Activated T-helper 2 cell treated with anti-CD3 and anti-CD28 coated beads, Interferon-gamma antibody, Interleukin-2, Interleukin-4, amounts not matched to agents 10 μg/mL and 5 μg/mL and 100 μg/mL, durations not matched to agents 14 hours and 24 hours and 36 hours (primary cell): ENCODE measurements around the gene GSE1. TPM values are rescaled to one million over a fixed set of nuclear protein-coding genes. Genes with fewer than 3 reads are reported as not detected.

ENCODE experiments used
- DNase-seq: peaks from one replicate; pipeline ENCODE4 v3.0.0; 2021; ENCODE audit warnings: low spot score
- H3K27ac Mint-ChIP-seq: one replicate; pipeline ENCODE4 v1.8.0; 2021; ENCODE audit warnings: mixed read lengths
- H3K27me3 Mint-ChIP-seq: one replicate; pipeline ENCODE4 v1.8.0; 2021; ENCODE audit warnings: low read depth, mixed read lengths
- H3K36me3 Mint-ChIP-seq: one replicate; pipeline ENCODE4 v1.8.0; 2021; ENCODE audit warnings: low read depth, mixed read lengths
- H3K4me1 Mint-ChIP-seq: one replicate; pipeline ENCODE4 v1.8.0; 2021; ENCODE audit warnings: low read depth, mixed read lengths
- H3K4me3 Mint-ChIP-seq: one replicate; pipeline ENCODE4 v1.8.0; 2021; ENCODE audit warnings: low read depth, mild to moderate bottlenecking, moderate library complexity, mixed read lengths
- H3K9me3 Mint-ChIP-seq: one replicate; pipeline ENCODE4 v1.8.0; 2021; ENCODE audit warnings: mixed read lengths
- intact Hi-C: fragments of 100-400 bp; cut with micrococcal nuclease; formaldehyde crosslinking; loops from one replicate; pipeline ENCODE4 v1.15.1; 2023
- total RNA-seq: library from RNA; stranded (reverse); gene quantifications from 2 replicates; pipeline ENCODE4 v1.2.3, GENCODE V29; 2022

GSE1 gene
- total RNA-seq, 1 donor from 2014 or later = 37.2 TPM

GRCh38 chr16:85615852-85616606 is 2.9 kb downstream of the GSE1 start:
- intact Hi-C loops = no loop called here
- no peaks in the 10 kb centered on the region for H3K9me3 Mint-ChIP-seq
- H3K4me1 Mint-ChIP-seq = peaks cover 19% of the 10 kb centered on the region
- H3K27ac Mint-ChIP-seq = peak overlapping the region; percentile 17
- H3K27me3 Mint-ChIP-seq = no peaks in the 10 kb centered on the region
- peaks cover 8% of the 10 kb centered on the region for H3K36me3 Mint-ChIP-seq
- H3K4me3 Mint-ChIP-seq = peak overlapping the region; percentile 64
- DNase-seq = peak; percentile 72

GRCh38 chr16:85616607-85617321 is 3.6 kb downstream of the GSE1 start:
- intact Hi-C loops = no loop called here
- peaks cover 11% of the 10 kb centered on the region for H3K36me3 Mint-ChIP-seq
- H3K9me3 Mint-ChIP-seq = no peaks in the 10 kb centered on the region
- H3K4me1 Mint-ChIP-seq = peaks cover 19% of the 10 kb centered on the region
- H3K27me3 Mint-ChIP-seq = no peaks in the 10 kb centered on the region
- peak overlapping the region; percentile 19 for H3K4me3 Mint-ChIP-seq
- H3K27ac Mint-ChIP-seq = no peak overlapping the region
- no peak for DNase-seq

- intact Hi-C loops = no loop called here
- no peak overlapping the region for H3K27ac Mint-ChIP-seq
- H3K9me3 Mint-ChIP-seq = no peaks in the 10 kb centered on the region
- H3K36me3 Mint-ChIP-seq = peaks cover 11% of the 10 kb centered on the region
- peaks cover 19% of the 10 kb centered on the region for H3K4me1 Mint-ChIP-seq
- DNase-seq = no peak
- no peak overlapping the region for H3K4me3 Mint-ChIP-seq
- no peaks in the 10 kb centered on the region for H3K27me3 Mint-ChIP-seq
Observed at GRCh38 chr16:85617948-85618347, 4.8 kb downstream of the GSE1 start.

GRCh38 chr16:85618521-85618920 is 5.4 kb downstream of the GSE1 start:
- intact Hi-C loops = no loop called here
- Mint-ChIP-seq H3K4me3 (no peak overlapping the region), H3K27me3 (no peaks in the 10 kb centered on the region), H3K36me3 (peaks cover 11% of the 10 kb centered on the region), H3K9me3 (no peaks in the 10 kb centered on the region), H3K4me1 (peaks cover 19% of the 10 kb centered on the region), H3K27ac (no peak overlapping the region)
- no peak for DNase-seq

- Mint-ChIP-seq H3K27ac (no peak overlapping the region), H3K9me3 (no peaks in the 10 kb centered on the region), H3K4me1 (peaks cover 19% of the 10 kb centered on the region), H3K36me3 (peaks cover 11% of the 10 kb centered on the region), H3K27me3 (no peaks in the 10 kb centered on the region), H3K4me3 (no peak overlapping the region)
- DNase-seq = no peak
- intact Hi-C loops = no loop called here
Observed at GRCh38 chr16:85619101-85619891, 6.2 kb downstream of the GSE1 start.

GRCh38 chr16:85620374-85620773 is 7.3 kb downstream of the GSE1 start:
- Mint-ChIP-seq H3K4me1 (peaks cover 18% of the 10 kb centered on the region), H3K27ac (no peak overlapping the region), H3K4me3 (no peak overlapping the region), H3K27me3 (no peaks in the 10 kb centered on the region), H3K9me3 (no peaks in the 10 kb centered on the region), H3K36me3 (peaks cover 11% of the 10 kb centered on the region)
- intact Hi-C loops = no loop called here
- no peak for DNase-seq

- no peak for DNase-seq
- Mint-ChIP-seq H3K4me3 (no peak overlapping the region), H3K9me3 (no peaks in the 10 kb centered on the region), H3K27me3 (no peaks in the 10 kb centered on the region), H3K4me1 (peaks cover 12% of the 10 kb centered on the region), H3K36me3 (peaks cover 8% of the 10 kb centered on the region), H3K27ac (no peak overlapping the region)
- intact Hi-C loops = no loop called here
Observed at GRCh38 chr16:85621698-85622428, 8.7 kb downstream of the GSE1 start.

- H3K27ac Mint-ChIP-seq = no peak overlapping the region
- no peak for DNase-seq
- peaks cover 9% of the 10 kb centered on the region for H3K4me1 Mint-ChIP-seq
- H3K27me3 Mint-ChIP-seq = no peaks in the 10 kb centered on the region
- H3K9me3 Mint-ChIP-seq = no peaks in the 10 kb centered on the region
- intact Hi-C loops = no loop called here
- no peak overlapping the region for H3K4me3 Mint-ChIP-seq
- H3K36me3 Mint-ChIP-seq = peaks cover 14% of the 10 kb centered on the region
Observed at GRCh38 chr16:85622683-85623082, 9.6 kb downstream of the GSE1 start.

- Mint-ChIP-seq H3K27ac (no peak overlapping the region), H3K27me3 (no peaks in the 10 kb centered on the region), H3K36me3 (peaks cover 14% of the 10 kb centered on the region), H3K9me3 (no peaks in the 10 kb centered on the region), H3K4me3 (no peak overlapping the region), H3K4me1 (peaks cover 5% of the 10 kb centered on the region)
- DNase-seq = no peak
- intact Hi-C loops = no loop called here
Observed at GRCh38 chr16:85623250-85623649, 10.1 kb downstream of the GSE1 start.

GRCh38 chr16:85623997-85624601 is 11.0 kb downstream of the GSE1 start:
- intact Hi-C loops = no loop called here
- no peak overlapping the region for H3K27ac Mint-ChIP-seq
- peaks cover 8% of the 10 kb centered on the region for H3K9me3 Mint-ChIP-seq
- H3K27me3 Mint-ChIP-seq = no peaks in the 10 kb centered on the region
- DNase-seq = no peak
- H3K36me3 Mint-ChIP-seq = peaks cover 22% of the 10 kb centered on the region
- no peak overlapping the region for H3K4me3 Mint-ChIP-seq
- H3K4me1 Mint-ChIP-seq = peaks cover 5% of the 10 kb centered on the region

- Mint-ChIP-seq H3K27ac (no peak overlapping the region), H3K9me3 (peaks cover 12% of the 10 kb centered on the region), H3K36me3 (peaks cover 26% of the 10 kb centered on the region), H3K27me3 (no peaks in the 10 kb centered on the region), H3K4me1 (peaks cover 5% of the 10 kb centered on the region), H3K4me3 (no peak overlapping the region)
- no peak for DNase-seq
- intact Hi-C loops = no loop called here
Observed at GRCh38 chr16:85624646-85625045, 11.5 kb downstream of the GSE1 start.

GRCh38 chr16:85625053-85625452 is 11.9 kb downstream of the GSE1 start:
- intact Hi-C loops = no loop called here
- H3K27ac Mint-ChIP-seq = no peak overlapping the region
- H3K4me3 Mint-ChIP-seq = no peak overlapping the region

More at GRCh38 chr16:85625053-85625452, 11.9 kb downstream of the GSE1 start:
- Mint-ChIP-seq H3K36me3 (peaks cover 29% of the 10 kb centered on the region), H3K4me1 (peaks cover 5% of the 10 kb centered on the region), H3K9me3 (peaks cover 16% of the 10 kb centered on the region), H3K27me3 (no peaks in the 10 kb centered on the region)
- no peak for DNase-seq
